Effector CD4-positive, alpha-beta T cell (primary cell): ENCODE measurements around the gene ZNF593.

Experiments used
- DNase-seq: peaks from one replicate; pipeline ENCODE4 v3.0.0-alpha.2; 2020

The ZNF593 gene

GRCh38 chr1:26171084-26172072 lies 1.7 kb downstream of the ZNF593 start, which contains the start of gene ZNF593OS:
Gene ZNF593OS (minus strand): TSS chr1:26171832. CDS start chr1:26171661, 171 bp downstream.
- no peak for DNase-seq

GRCh38 chr1:26175346-26175745 lies 5.6 kb downstream of the ZNF593 start:
- DNase-seq: no peak

DNA sequence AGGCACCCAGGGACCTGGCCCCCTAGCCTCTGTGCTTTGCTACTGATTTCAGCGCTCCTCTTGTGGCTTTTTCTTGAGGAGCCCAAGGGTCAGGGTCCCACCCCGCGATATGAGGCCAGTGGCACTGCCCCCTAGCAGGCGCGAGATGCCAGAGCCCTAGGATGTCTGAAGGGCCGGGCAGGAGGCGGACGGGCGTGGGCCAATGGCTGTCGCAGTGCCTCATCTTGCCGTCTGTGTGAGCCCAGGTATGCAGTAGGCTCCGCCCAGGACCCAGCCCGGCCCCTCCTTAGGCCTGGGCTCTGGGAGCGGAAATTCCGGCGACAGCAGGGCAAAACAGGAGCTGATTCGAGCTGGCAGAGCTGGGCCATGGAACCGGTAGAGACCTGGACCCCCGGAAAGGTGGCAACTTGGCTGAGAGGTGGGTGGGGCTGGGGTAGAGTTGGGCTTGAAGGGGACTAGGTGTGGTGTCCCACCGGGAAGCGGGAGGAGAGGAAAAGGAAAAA lies 7.5 kb downstream of the ZNF593 start, which contains the start of gene CNKSR1:
Gene CNKSR1, plus strand, starts transcription at position 310 of the 503 bp plus-strand sequence. Its CDS starts 57 bp downstream, at position 367.
- no peak for DNase-seq

- no peak for DNase-seq
Measured at GRCh38 chr1:26180010-26180506, 10.3 kb downstream of the ZNF593 start.

GRCh38 chr1:26181586-26182382 lies 12.1 kb downstream of the ZNF593 start:
- no peak for DNase-seq

DNA sequence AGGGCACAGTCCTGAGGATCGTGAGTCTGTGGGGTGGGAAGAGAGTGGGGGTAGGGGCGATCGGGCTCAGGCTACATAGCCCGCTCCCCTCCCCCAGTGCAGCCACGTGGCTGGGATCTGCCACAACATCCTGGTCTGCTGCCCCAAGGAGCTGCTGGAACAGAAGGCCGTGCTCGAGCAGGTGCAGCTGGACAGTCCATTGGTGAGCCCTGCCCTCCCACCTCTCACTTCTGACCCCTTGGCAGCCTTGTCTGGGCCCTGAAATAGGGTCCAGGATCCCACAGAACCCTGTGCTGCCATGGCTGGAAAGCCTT lies 12.6 kb downstream of the ZNF593 start:
- DNase-seq: no peak

GRCh38 chr1:26184086-26184485 lies 14.4 kb downstream of the ZNF593 start:
- DNase-seq: no peak

DNA sequence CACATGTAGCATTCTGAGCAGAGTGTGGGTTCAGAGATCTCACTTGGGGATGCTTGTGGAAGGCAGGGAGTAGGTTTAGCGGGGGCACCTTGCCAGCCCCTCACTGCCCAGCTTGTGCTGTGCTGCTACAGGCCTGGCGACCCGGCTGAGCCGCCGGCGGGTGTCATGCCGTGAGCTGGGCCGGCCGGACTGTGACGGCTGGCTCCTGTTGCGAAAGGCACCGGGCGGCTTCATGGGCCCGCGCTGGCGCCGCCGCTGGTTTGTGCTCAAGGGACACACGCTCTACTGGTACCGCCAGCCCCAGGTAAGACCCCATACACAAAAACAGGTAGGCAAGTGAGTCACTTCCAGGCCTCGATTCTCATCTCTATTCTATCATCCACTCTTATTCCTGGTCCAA lies 15.2 kb downstream of the ZNF593 start:
- DNase-seq: no peak

DNA sequence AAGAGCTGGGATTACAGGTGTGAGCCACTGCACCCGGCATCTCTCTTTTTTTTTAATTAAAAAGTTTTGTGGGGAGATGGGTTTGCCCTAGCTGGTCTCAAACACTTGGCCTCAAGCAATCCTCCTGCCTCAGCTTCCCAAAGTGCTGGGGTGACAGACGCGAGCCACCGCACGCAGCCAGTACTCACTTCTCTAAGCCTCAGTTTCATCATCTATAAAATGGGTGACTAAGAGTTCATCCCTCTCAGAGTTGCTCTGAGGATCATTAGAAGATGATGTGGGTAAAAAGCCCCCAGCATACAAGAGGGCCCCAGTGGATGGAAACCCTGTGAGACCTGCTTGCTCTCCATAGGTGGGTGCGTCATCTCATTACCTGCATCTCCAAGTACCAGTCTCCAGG lies 18.2 kb downstream of the ZNF593 start:
- DNase-seq: no peak

GRCh38 chr1:26188477-26188876 lies 18.8 kb downstream of the ZNF593 start:
- no peak for DNase-seq

- no peak for DNase-seq
Measured at GRCh38 chr1:26189331-26189730, 19.6 kb downstream of the ZNF593 start.

DNA sequence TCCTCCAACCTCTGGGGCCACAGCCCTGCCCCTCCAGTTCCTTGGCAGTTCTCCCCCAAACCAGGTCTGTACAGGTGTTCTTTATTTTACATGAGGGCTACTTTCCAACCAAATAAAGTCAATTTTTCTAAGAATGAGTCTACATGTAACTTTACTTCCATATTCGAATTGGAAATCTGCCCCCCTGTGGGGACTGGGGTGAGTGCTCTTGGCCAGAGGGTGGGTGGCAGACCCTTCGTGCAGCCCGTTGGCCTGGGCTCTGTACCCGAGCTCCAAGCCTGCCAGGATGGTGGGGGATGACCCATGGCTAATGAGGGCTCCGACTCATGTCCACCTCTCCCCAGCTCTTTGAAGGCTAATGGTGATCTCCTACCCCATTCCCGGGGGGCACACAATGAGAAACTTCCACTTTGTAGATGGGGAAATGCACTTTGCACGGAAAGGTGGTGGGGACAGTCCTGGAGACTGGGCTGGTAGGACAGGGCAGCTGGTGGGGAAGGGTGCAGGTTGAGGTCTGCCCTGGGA lies 20.1 kb downstream of the ZNF593 start:
- DNase-seq: no peak

- no peak for DNase-seq
Measured at GRCh38 chr1:26190373-26190987, 20.8 kb downstream of the ZNF593 start, which contains the start of gene CATSPER4. Gene CATSPER4 (plus strand): TSS chr1:26190602. CDS start chr1:26190628, 26 bp downstream.

GRCh38 chr1:26191739-26192138 lies 22.0 kb downstream of the ZNF593 start:
- no peak for DNase-seq

DNA sequence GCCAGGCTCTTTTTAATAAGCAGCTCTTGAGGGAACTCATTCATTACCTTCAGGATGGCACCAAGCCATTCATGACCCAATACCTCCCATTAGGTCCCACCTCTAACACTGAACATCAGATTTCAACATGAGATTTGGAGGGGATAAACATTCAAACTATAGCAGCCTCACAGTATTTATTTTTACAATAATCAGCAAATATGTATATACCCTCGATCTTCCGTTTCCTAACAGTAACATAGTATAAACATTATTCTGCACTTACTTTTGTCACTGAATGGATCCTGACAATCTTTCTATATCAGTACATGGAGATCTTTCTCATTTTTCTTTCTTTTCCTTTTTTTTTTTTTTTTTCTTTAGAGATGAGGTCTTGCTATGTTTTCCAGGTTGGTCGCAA lies 26.1 kb downstream of the ZNF593 start:
- DNase-seq: no peak

DNA sequence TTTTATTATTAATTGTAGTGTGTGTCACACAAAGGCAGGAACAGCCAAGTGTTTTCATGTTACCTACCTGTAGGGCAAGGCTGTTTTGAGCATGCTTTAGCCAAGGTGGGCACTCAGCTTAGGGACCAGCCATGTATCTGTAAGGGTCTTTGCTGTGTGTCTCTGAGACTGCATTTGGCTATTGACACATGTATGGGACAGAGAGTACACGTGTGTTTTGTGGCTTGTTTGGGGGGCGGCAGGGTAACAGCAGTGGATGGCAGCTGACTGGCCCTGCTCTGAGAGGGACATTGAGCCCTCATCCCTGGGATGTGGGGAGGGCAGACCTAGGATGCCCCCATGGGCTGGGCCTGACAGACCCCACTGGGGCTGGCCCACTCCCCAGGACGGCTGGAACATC lies 27.6 kb downstream of the ZNF593 start:
- DNase-seq: no peak

- no peak for DNase-seq
Measured at GRCh38 chr1:26197813-26198212, 28.1 kb downstream of the ZNF593 start.

GRCh38 chr1:26200413-26200812 lies 30.7 kb downstream of the ZNF593 start:
- DNase-seq: no peak

GRCh38 chr1:26203642-26204318 lies 34.1 kb downstream of the ZNF593 start:
- no peak for DNase-seq

DNA sequence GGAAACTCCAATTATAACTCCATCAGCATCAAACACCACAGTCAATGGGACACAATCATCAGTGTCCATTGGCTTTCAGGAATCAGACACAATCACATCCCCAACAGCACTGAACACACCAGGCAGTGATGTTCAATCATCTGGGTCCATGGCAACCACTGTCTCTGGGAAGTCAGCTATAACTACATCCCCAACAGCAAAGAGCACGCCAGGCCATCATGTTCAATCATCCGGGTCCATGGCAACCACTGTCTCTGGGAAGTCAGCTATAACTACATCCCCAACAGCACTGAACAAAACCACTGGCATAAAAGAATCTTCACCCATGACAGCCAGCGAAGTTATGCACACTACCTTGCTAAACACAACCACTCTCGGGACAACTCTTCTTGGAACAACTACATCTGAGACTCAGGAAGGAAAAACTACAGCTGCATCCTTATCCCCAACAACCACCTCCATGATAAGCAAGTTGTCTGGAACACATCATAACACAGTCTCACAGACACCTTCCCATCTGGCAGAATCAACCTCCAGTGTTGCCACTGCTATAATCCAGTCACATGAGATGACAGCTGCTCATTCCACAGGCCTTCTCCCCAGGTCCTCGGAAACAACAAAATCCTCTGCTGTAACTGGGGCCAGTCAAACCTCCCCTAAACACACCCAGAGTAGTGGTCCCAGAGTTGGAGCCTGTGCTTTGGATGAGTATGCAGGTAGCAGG lies 40.6 kb downstream of the ZNF593 start:
- DNase-seq: no peak

- DNase-seq: no peak
Measured at GRCh38 chr1:26212726-26213125, 43.0 kb downstream of the ZNF593 start.
